Right ventricle myocardium superior (tissue), 1 donor: ENCODE data around the gene MACO1. TPM values are rescaled to one million over a fixed set of nuclear protein-coding genes. Genes with fewer than 3 reads are reported as not detected.

ENCODE experiments used
- ATAC-seq: fragments of 200-7000 bp; cut with Tn5 transposase; one replicate; pipeline ENCODE4 v1.9.1; 2020; ENCODE audit warnings: mild to moderate bottlenecking; ENCODE audit not compliant: poor library complexity
- DNase-seq: peaks from one replicate; pipeline ENCODE4 v3.0.0-alpha.2; 2020
- intact Hi-C: fragments of 100-400 bp; cut with DNase I; formaldehyde crosslinking; loops from one replicate; pipeline ENCODE4 v1.11.2; 2022
- total RNA-seq: library from RNA; stranded (reverse); fragmentation: NEBNext Ultra II Directional; extraction: Animal tissue kit (Norgen Biotek cat#: 25700); gene quantifications from one replicate; pipeline ENCODE4 v1.2.1, GENCODE V29; 2021
- donor health status: DM: no; HTN: yes; CAD: no; lungs with severe emphysema.

The MACO1 gene
- total RNA-seq, 1 donor from 2014 or later, result 14.8 TPM

DNA sequence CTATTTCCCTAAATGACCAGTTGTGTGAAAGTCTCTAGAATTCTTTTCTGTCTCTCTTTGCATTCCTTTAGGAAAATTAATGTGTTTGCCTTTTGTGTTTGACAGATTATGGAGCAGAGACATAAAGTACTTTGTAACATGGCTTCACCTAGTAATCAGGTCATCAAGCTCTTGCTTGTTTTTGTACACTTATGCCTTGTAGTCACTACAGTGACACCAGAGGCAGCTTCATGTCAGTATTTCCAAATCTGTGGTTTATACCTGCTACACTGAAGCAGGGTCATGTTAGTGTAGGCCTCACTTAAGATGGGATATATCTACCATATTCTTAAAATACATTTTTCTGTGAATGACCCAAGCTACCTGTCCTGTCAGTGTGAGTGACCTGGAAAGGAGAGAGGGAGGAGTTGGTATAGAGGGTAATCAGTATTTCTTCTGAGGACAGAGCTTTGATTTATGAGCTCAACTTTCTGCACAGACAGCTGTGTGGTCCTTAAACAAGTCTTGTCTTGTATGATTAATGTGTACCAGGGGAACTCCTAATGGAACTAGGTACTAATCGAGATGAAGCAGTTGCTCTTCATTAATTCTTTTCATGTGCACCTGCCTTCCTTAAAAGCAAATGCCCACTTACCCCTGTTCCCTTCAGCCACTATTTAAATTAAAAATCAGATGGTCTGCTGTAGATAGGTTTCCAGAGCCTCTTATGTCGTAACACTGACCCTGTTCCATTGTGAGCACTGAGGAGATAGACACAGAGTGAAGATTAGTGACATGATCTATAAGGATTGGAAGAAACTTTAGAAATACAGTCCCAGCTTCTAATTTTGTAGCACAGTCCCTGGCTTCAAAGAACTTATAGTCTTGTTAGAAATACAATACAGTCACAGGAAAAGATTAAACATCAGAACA lies 45.7 kb downstream of the MACO1 start:
- intact Hi-C loops, result no loop called here
- DNase-seq (no peak), ATAC-seq (peak; percentile 19)

DNA sequence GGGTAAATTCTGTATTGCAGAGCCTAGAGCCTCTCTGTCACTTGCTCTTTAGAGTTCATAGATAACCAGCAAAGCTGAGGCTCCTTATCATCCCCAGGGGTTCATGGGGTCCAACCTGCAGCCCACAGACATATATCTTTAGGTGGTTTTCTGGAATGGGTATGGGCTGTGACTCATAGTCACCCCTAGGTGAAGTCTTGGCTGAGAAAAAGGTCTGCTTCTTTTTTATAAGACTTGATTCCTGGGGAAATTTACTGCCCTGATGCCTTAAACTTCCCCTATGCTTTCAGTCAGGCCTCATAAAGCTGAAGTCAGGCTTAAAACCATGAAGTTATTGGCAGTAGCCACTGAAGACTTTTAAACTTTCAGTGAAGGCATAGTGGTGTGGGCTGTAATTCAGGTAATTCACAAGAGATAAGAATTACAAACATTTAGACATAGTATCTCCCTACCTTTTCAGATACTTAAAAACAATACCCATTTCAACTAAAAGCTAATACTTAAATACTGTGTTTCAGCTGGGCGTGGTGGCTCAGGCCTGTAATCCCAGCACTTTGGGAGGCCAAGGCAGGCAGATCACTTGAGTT lies 46.8 kb downstream of the MACO1 start:
- intact Hi-C loops, result no loop called here
- ATAC-seq (no peak), DNase-seq (no peak)

DNA sequence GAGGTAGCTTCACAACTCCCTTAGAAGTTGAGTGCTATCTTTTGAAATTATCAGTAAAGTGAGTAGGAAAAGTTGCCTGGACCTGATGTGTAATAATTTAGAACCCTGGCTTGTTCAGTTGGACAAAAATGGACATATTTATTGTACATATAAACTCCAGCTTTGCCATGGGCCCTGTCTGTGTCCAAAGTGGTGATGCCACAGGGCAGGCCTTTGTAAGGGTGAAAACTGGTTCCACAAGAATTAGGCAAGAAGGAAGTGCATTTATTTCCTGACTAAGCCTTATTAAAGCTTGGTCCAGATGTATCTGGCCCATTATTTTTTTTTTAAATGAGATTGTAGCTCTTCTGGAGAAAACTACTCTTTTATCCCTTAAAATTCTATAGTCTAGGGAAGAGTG lies 47.9 kb downstream of the MACO1 start:
- ATAC-seq (no peak), DNase-seq (no peak)
- intact Hi-C loops, result no loop called here

DNA sequence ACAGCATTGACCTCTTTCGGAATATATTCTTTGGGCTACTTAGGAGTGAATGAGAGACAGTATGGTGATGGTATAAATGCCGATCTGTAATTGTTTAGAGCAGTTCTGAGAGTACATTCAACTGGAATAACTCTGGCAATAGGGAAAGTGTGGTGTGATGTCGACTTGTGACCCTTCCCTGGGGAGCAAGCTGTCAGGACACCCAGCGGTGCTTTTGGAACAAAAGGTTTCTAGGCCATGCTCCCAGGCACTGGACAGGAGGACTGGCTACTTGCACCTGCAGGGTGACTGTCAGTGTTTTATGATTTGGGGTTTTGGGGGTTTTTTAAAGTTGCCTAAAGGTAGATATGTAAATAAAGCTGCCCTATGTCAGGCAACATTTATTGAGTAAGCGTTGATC lies 50.9 kb downstream of the MACO1 start:
- ATAC-seq, result peak; percentile 42
- no peak for DNase-seq
- intact Hi-C loops, result loop anchor here (10.0 kb wide), 1 partner anchor 47 kb away; the partner anchor contains the start of gene MACO1

DNA sequence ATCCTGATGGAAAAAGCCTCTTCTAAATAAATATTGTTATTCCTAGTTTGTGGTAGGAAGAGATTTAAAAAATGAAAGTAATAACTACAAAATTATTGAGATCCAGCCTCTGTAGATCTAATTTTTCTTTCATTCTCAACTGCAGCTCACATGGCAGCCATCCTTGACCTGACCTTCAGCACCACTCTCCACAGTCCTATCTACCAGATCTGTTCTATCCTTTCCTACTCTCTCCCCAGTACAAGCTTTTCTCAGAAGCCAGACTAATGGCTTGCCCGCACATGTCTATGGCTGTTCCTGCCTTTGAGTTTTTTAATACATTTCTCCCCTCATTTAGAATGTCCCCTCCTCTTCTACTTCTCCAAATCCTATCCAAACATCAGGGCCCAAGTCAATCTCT lies 51.5 kb downstream of the MACO1 start:
- DNase-seq (no peak), ATAC-seq (no peak)
- intact Hi-C loops, result loop anchor here (10.0 kb wide), 1 partner anchor 47 kb away; the partner anchor contains the start of gene MACO1

DNA sequence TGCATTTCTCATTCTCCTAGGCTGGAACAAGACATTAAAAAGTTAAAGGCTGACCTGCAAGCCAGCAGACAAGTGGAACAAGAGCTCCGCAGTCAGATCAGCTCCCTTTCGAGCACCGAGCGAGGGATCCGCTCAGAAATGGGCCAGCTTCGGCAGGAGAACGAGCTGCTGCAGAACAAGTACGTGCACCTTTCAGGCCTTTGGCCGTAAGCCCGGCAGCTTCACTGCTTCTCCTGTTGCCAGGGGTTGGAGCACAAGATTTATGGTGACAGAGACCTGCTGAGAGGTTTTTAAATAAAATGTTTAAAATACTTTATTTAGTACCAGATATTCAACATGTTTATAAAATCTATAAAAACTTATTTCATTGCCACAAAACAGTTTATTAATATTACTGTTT lies 53.4 kb downstream of the MACO1 start:
- DNase-seq (peak; percentile 82), ATAC-seq (peak; percentile 89)
- intact Hi-C loops, result loop anchor here (10.0 kb wide), 1 partner anchor 49 kb away; the partner anchor contains the start of gene MACO1

DNA sequence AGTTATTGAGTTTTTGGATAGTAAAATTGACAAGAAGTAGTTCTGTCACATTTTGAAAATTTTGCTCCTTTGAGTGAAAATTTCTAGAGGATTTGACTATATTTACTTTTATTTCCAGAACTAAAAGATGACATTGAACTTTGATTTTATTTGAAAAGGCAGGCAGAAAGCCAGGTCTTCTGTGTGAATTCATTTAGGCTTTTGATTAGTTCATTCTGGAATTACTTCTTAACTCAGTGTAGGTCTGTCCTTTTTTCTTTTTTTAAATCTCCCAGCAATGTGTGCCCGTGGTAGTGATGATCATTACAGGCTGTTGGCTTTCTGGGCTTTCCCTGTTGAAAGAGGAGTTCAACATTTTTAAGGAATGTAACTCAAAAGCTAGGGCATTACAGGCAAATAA lies 53.8 kb downstream of the MACO1 start:
- DNase-seq (no peak), ATAC-seq (no peak)
- intact Hi-C loops, result loop anchor here (10.0 kb wide), 1 partner anchor 50 kb away; the partner anchor contains the start of gene MACO1

DNA sequence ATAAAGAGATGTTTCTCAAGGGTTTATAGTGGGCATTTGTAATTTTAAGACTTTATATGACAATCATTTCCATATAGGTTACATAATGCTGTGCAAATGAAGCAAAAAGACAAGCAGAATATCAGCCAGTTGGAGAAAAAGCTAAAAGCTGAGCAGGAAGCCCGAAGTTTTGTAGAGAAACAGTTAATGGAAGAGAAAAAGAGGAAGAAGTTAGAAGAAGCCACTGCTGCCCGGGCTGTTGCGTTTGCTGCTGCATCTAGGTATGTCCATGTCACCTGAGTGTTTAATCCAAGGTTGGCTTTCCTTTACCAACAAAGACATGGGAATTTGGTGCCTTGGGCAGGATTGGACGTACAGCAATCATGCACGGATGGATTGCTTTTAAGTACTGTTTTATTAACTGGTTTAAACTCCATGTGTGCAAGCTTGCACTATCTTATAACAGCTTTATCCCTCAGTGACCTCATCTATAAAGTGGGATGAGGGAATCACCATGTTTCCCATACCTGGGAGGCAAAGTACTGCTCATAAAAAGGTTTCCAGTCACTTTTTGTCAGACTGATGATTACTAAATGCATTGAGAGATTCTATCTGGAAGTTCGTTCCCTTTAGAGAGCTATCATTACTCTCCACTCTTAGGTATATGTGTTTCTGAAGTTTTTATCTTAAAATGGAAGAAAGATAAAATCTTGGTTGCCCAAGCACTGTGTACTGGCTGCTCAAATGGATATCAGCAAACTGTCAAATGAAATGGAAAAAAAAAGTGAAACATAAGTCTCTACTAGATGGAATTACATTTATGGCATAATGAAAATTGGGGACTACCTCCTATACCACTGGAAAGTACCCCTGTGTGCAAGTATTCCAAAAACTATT lies 55.1 kb downstream of the MACO1 start:
- intact Hi-C loops, result loop anchor here (10.0 kb wide), 1 partner anchor 51 kb away; the partner anchor contains the start of gene MACO1
- ATAC-seq, result no peak

DNA sequence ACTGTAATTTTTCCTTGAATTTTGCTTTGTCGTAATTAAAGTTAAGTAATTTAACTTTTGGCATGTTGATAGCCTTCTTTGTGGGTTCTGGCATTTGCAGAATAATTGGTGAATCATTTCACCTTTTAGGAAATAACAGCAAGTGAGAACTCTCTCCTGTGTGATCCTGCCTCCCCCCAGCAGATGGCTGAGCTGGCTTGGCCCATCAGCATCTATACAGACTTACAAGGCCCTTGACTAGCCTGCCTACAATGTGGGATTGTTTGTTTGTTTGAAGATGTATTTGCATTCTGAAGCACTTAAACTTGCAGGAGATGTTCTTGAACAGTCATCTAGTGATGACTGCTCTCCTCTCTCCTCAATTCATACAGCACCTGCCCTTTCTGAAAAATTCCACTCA lies 55.9 kb downstream of the MACO1 start:
- no peak for DNase-seq
- intact Hi-C loops, result loop anchor here (10.0 kb wide), 1 partner anchor 52 kb away; the partner anchor contains the start of gene MACO1
- ATAC-seq, result no peak

More for the DNA sequence above, 55.1 kb downstream of the MACO1 start:
- no peak for DNase-seq

DNA sequence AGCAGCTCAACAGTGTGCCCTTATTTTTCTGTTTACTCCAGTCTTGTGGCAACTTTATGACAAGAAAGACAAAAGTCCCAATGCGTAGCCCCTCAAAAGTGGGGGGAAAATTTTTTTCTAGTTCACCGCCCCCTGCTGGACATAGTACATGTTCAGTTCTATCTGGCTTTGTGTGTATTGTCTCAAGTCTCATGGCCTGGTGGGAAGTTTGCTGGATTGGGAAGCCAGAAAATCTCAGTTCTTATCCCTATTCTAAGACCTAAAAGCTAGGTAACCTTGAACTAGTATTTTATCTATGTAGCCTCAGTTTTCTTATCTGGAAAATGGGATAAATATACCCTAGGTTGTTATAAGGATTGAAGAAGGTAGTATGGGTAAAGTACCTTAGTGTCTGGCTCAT lies 56.9 kb downstream of the MACO1 start:
- ATAC-seq (no peak), DNase-seq (no peak)
- intact Hi-C loops, result loop anchor here (10.0 kb wide), 1 partner anchor 53 kb away; the partner anchor contains the start of gene MACO1

DNA sequence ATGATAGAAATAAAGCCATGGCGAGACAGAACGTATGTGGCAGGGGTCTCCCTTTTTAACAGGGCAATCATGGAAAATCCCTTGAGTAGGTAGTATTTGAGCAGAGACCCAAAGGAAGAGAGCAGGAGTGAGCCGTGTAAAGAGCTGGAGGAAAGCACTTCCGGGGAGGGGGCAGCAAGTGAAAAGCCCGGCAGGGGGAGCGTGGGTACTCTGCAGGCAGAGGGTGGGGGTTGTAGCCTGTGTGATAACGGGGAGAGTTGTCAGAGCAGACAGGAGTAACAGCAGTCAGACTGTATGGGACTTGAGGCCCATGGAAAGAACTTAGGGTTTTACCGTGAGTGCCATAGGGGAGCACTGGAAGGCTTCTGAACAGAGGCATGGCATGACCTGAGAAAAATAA lies 61.6 kb downstream of the MACO1 start:
- intact Hi-C loops, result no loop called here
- ATAC-seq, result no peak
- no peak for DNase-seq

DNA sequence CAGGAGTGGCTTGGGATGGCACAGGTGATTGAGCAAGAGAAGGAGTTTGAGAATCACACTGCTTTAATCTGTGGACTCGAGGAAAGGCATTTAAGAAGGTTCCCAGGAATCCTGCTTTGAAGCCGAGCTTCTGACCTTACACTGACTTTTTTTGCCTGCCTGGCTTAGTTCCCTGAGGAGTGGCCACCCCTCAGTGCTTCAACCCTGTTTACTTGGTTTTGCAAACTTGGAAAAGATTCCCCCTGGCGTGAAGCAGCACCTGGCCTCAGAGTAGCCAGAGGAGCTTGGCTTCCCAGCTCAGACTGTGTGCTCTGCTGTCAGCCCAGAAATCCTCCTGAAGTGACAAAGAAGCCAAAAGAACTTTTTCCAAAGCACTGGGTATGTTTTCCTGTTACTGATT lies 64.3 kb downstream of the MACO1 start:
- no peak for DNase-seq
- intact Hi-C loops, result no loop called here
- no peak for ATAC-seq

DNA sequence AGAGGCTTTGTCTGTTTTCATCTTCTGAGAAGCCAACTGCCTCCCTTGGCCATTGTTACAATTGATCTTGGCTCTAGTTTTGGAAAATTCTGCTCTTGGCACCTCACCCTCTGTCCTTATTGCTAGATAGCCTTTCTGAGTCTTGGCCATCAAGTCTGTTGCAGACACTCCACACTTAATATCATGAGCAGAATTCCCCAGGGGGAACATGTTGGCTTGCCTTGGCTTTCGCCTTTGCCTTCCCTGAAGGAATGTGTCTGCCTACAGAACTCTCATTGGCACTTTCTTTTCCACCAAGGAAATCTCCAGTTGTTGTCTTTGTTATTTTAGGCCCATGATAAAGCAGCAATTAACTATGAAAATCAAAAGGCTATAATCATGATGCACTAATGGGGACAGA lies 70.0 kb downstream of the MACO1 start:
- DNase-seq, result no peak
- intact Hi-C loops, result no loop called here
- peak; percentile 42 for ATAC-seq

DNA sequence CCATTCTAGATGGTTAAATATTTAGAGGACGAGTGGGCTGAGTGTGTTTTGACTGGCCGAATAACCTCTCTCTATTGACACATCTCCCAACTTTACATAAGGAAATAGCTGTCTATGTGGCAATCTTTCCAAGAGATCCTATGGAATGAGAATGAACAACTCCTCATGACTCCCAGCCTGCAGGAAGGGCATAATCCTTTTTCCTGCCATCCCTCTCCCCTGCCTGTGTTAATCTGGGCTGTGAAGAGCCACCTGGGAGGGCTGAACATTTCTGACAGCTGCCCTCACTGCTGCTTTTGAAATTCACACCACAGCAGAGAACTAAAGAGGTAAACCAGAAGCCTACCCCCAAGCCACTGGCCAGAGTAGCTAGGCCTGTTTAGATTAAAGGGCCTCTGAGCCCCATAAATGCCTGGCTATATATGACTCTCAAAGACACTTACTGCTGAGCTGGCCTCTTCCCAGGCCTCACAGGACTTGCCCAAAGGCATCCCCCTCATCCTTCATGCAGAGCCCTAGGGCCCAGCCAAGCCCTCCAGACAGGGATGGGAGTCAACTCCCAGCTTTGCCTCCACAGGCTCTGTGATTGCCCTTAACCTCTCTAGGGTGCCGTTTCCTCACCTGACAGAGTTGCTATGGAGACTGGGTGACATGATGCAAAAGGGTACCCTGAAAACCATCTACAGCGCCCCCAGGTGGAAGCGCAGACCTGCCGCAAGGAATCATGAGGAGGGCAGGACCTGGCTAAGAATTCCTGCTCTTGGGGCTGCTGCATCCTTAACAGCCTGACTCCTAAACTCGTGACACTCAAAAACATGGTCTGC lies 70.8 kb downstream of the MACO1 start:
- DNase-seq (no peak), ATAC-seq (no peak)
- intact Hi-C loops, result no loop called here

DNA sequence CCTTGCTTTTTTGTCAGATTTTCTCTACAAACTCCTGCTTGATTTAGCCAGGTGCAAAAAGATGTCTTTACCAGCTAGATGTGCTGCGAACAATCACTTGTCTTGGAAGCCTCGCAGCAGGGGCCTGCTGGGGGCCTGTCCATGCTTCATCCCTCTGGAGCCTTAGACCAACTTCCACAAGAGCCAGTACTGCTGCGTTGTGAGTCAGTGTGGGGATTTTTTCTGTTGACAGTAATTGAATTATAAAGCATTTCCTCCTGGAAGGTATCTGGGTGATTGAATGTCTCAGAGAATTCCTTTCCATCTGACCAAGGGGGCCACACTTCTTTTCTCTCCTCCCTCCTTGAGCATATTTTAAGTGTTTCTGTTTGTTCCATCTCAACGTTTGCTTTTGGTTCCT lies 72.3 kb downstream of the MACO1 start:
- ATAC-seq (no peak), DNase-seq (no peak)
- intact Hi-C loops, result no loop called here

DNA sequence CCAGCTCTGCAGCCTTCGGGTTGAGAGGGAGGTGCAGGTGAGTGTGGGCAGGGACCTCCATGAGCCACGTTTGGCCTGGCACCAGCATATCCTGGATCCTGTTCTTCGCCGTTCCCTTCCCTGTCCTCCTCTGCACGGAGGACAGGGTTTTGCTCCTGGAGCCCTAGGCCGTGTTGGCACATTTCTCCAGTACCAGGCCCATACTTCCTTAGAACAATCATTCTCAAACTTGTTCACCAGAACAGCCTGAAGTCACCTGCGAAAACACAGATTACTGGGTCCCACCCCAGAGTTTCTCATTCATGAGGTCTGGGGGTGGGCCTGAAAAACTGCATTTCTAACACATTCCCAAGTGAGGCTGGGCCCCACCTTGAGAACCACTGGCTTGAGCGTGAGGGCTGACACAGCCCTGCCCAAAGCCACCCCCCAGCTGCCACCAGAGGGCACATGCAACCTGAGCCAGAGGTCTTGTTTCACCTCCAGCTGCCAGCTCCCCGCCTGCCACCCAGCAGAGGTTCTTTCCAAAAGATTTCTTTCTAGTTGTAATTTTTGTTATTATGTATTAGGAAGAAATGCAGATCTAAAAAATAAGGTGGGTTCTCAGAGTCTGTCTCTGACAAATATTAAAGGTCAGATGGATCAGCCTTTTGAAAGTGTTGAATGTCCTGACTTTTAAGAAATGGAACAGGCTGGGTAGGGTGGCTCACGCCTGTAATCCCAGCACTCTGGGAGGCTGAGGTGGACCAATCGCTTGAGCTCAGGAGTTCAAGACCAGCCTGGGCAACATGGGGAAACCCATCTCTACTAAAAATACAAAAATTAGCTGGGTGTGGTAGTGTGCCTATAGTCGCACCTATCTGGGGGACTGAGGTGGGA lies 73.1 kb downstream of the MACO1 start:
- intact Hi-C loops, result no loop called here
- ATAC-seq (peak; percentile 85), DNase-seq (peak; percentile 69)
